Endodermal cell (in vitro differentiated cells): ENCODE results near the gene DDR2. TPM values are rescaled to one million over a fixed set of nuclear protein-coding genes. Genes with fewer than 3 reads are reported as not detected.

Experiments
- DNase-seq: peaks from one replicate; pipeline ENCODE4 v3.0.0-alpha.2; 2017
- H3K27ac ChIP-seq: 2 replicates; pipeline ENCODE4 v1.5.1; 2013; ENCODE audit warnings: mild to moderate bottlenecking, low read depth, low read length, moderate library complexity
- H3K27me3 ChIP-seq: 2 replicates; pipeline ENCODE4 v1.6.1; 2013; ENCODE audit warnings: mild to moderate bottlenecking, low read length, moderate library complexity; ENCODE audit not compliant: insufficient read depth, control insufficient read depth, poor library complexity, severe bottlenecking
- H3K36me3 ChIP-seq: 2 replicates; pipeline ENCODE4 v1.7.0; 2013; ENCODE audit warnings: mild to moderate bottlenecking, low read length, moderate library complexity; ENCODE audit not compliant: control insufficient read depth, insufficient read depth
- H3K4me1 ChIP-seq: one replicate; pipeline ENCODE4 v1.7.0; 2013; ENCODE audit warnings: low read length; ENCODE audit not compliant: control insufficient read depth, insufficient read depth
- H3K4me3 ChIP-seq: 2 replicates; pipeline ENCODE4 v1.5.1; 2013; ENCODE audit warnings: mild to moderate bottlenecking, low read length, moderate library complexity
- H3K9ac ChIP-seq: 2 replicates; pipeline ENCODE4 v1.6.1; 2013; ENCODE audit warnings: mild to moderate bottlenecking, low read length, moderate library complexity; ENCODE audit not compliant: poor library complexity, severe bottlenecking; ENCODE audit errors: extremely low read depth
- H3K9me3 ChIP-seq: 2 replicates; pipeline ENCODE4 v1.6.1; 2013; ENCODE audit warnings: mild to moderate bottlenecking, low read length, moderate library complexity; ENCODE audit not compliant: control insufficient read depth
- H3K27ac Mint-ChIP-seq: 2 replicates; pipeline ENCODE4 v1.8.0; 2020; ENCODE audit warnings: mixed read lengths
- H3K27me3 Mint-ChIP-seq: 2 replicates; pipeline ENCODE4 v1.8.0; 2021; ENCODE audit warnings: mild to moderate bottlenecking, mixed read lengths; ENCODE audit not compliant: insufficient read depth
- H3K36me3 Mint-ChIP-seq: 2 replicates; pipeline ENCODE4 v1.8.0; 2020; ENCODE audit warnings: low read depth, mixed read lengths
- H3K4me1 Mint-ChIP-seq: 2 replicates; pipeline ENCODE4 v1.8.0; 2020; ENCODE audit warnings: mixed read lengths
- H3K4me3 Mint-ChIP-seq: 2 replicates; pipeline ENCODE4 v1.8.0; 2020; ENCODE audit warnings: mild to moderate bottlenecking, moderate library complexity, mixed read lengths
- H3K9me3 Mint-ChIP-seq: 2 replicates; pipeline ENCODE4 v1.8.0; 2020; ENCODE audit warnings: mild to moderate bottlenecking, mixed read lengths
- WGBS, 2 experiments: methylation state at CpG; one replicate each; pipeline versions ENCODE4 v1.1.5 to v1.1.7; 2013; ENCODE audit warnings: missing lambda C conversion rate in 2 of 2, mixed read lengths in 1 of 2; ENCODE audit not compliant: insufficient coverage in 1 of 2, insufficient read length in 1 of 2; 5-methylcytosine and 5-hydroxymethylcytosine counted together
- total RNA-seq, 2 donors: library from RNA; stranded (reverse); fragmentation: NEBNext Ultra II Directional in 1 of 2; extraction: Animal tissue kit (Norgen Biotek cat#: 25700) in 1 of 2; gene quantifications; 2 replicates in 1 of 2; 3 replicates in 1 of 2; pipeline ENCODE4 v1.2.1, GENCODE V29; 2021
- TF ChIP-seq, protein P1 (sequence below): fragments of 200-600 bp; sonication (generic); conservative IDR thresholded peaks from 2 replicates; pipeline ENCODE4 v1.5.0; 2021; ENCODE audit warnings: antibody characterized with exemption, mild to moderate bottlenecking

The DDR2 gene
- total RNA-seq, 2 donors from 2014 or later, result 0.26 to 0.55 TPM

DNA sequence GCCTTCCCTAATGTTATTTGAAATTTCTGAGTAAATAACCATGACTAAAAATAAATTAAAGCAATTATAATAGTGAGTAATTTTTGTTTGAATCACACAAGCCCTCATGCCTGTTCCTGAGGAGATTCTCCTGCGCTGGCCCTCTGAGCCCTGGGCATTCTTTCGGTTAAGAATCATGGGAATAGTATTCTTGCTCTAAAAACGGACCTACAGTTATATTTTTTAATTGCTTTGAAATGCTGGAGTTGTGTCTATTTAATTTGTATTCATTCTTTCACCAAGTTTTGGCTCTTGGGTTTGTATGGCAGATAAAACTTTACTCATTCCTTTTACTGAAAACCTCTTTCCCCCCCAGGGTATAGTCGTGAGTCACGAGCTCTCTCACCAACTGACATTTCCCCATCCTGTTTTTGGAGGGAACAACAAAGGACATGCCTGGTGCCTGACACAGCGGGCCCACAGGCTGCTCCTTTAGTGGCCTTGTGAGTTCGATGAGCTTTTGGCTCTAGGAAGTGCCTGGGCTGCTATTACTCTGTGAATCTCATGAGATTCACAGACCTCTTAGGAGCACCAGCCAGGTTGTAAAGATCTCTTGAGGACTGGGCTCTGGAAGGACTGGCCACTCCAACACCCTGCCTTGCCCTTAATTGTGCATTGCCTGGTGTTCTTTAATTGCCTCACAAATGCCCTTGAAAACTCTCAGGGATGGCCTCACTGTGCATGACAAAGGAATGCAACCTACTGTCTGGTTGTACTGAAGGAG is 58.6 kb downstream of the DDR2 start:
- peaks cover 8% of the 10 kb centered on the region for H3K4me1 Mint-ChIP-seq
- 20 to 55% methylated on average over 1 to 7 of the region's 7 CpGs for WGBS, 2 experiments
- no peak overlapping the region for H3K4me3 ChIP-seq
- H3K4me1 ChIP-seq, result no peaks in the 10 kb centered on the region
- H3K9me3 Mint-ChIP-seq, result no peaks in the 10 kb centered on the region
- H3K27me3 ChIP-seq, result no peaks in the 10 kb centered on the region
- H3K27ac ChIP-seq, result peak overlapping the region; percentile 4
- H3K27me3 Mint-ChIP-seq, result no peaks in the 10 kb centered on the region
- no peak overlapping the region for H3K9ac ChIP-seq
- no peaks in the 10 kb centered on the region for H3K36me3 ChIP-seq
- no peak overlapping the region for H3K4me3 Mint-ChIP-seq
- H3K9me3 ChIP-seq, result no peaks in the 10 kb centered on the region
- no peak overlapping the region for H3K27ac Mint-ChIP-seq
- TF ChIP-seq, protein P1, sequence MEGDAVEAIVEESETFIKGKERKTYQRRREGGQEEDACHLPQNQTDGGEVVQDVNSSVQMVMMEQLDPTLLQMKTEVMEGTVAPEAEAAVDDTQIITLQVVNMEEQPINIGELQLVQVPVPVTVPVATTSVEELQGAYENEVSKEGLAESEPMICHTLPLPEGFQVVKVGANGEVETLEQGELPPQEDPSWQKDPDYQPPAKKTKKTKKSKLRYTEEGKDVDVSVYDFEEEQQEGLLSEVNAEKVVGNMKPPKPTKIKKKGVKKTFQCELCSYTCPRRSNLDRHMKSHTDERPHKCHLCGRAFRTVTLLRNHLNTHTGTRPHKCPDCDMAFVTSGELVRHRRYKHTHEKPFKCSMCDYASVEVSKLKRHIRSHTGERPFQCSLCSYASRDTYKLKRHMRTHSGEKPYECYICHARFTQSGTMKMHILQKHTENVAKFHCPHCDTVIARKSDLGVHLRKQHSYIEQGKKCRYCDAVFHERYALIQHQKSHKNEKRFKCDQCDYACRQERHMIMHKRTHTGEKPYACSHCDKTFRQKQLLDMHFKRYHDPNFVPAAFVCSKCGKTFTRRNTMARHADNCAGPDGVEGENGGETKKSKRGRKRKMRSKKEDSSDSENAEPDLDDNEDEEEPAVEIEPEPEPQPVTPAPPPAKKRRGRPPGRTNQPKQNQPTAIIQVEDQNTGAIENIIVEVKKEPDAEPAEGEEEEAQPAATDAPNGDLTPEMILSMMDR, result no peak
- DNase-seq, result peak; percentile 78
- H3K36me3 Mint-ChIP-seq, result no peaks in the 10 kb centered on the region

DNA sequence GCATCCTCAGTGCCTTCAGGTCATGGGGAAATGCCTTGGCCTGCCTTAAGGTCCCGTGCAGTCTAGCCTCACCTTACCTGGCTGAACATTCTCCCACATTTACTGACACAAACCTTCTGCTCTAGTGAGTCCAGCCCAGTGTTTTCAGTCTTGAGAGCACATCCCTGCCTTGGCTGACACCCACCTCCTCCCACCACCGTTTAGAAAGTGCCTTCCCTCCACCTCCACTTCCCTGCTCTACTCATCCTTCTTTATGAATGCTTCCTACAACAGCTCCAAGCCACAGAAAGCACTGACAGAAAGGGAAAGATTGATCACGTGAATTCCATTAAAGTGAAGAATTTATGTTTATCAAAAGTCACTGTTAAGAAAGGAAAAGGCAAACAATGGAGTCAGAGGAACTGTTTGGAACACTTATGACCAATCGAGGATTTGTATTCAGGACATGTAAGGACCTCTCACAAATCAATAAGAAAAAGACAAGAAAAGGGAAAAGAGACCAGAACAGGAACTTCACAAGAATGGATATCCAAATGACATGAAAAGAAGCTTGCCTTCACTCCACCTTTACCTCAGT is 59.8 kb downstream of the DDR2 start:
- WGBS, 2 experiments, result 71 to 85% methylated on average over 3 to 4 of the region's 4 CpGs
- no peak overlapping the region for H3K27ac Mint-ChIP-seq

DNA sequence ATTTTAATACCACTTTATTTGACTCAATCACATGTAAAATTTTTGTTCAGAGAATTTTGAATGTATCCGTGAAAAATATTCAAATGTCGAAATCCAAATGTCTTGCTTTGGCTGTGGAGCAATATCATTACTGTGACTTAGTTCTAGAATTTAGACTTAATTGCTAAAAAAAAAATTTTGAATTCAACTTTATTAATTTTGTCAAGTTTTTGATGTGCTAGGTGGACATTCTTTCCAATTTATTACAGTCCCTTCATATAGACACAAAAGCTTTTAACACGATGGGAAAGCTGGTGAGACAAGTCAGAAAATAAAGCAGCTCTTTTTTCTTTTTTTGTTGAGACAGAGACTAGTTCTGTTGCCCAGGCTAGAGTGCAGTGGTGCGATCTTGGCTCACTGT is 62.6 kb downstream of the DDR2 start:
- Mint-ChIP-seq H3K27me3 (no peaks in the 10 kb centered on the region), H3K36me3 (no peaks in the 10 kb centered on the region), H3K27ac (no peak overlapping the region), H3K4me3 (no peak overlapping the region), H3K9me3 (no peaks in the 10 kb centered on the region), H3K4me1 (peaks cover 22% of the 10 kb centered on the region)
- H3K4me3 ChIP-seq, result no peak overlapping the region
- H3K4me1 ChIP-seq, result peaks cover 7% of the 10 kb centered on the region
- 90 to 93% methylated on average over 2 to 4 of the region's 4 CpGs for WGBS, 2 experiments
- no peak overlapping the region for H3K27ac ChIP-seq
- TF ChIP-seq, protein P1, result no peak
- H3K27me3 ChIP-seq, result no peaks in the 10 kb centered on the region
- H3K36me3 ChIP-seq, result no peaks in the 10 kb centered on the region
- no peak for DNase-seq
- no peaks in the 10 kb centered on the region for H3K9me3 ChIP-seq
- H3K9ac ChIP-seq, result no peak overlapping the region

More for the DNA sequence above, 59.8 kb downstream of the DDR2 start:
- no peaks in the 10 kb centered on the region for H3K36me3 Mint-ChIP-seq
- Histone ChIP-seq H3K9ac (no peak overlapping the region), H3K27ac (no peak overlapping the region), H3K36me3 (no peaks in the 10 kb centered on the region), H3K9me3 (no peaks in the 10 kb centered on the region), H3K4me3 (no peak overlapping the region), H3K4me1 (peaks cover 7% of the 10 kb centered on the region), H3K27me3 (no peaks in the 10 kb centered on the region)
- no peaks in the 10 kb centered on the region for H3K27me3 Mint-ChIP-seq
- H3K4me3 Mint-ChIP-seq, result no peak overlapping the region
- DNase-seq, result no peak
- TF ChIP-seq, protein P1, result no peak
- no peaks in the 10 kb centered on the region for H3K9me3 Mint-ChIP-seq
- peaks cover 19% of the 10 kb centered on the region for H3K4me1 Mint-ChIP-seq
